Epidermal melanocyte (primary cell): ENCODE results near the gene EPB41L4B.
"Not testable (repeated sequence)": the region's sequence is repeated elsewhere in the genome, so short reads cannot be mapped to it uniquely, and the experiment has no call there.

Experiments used
- DNase-seq: peaks from one replicate; pipeline ENCODE4 v3.0.0; 2011; ENCODE audit warnings: low spot score; ENCODE audit not compliant: insufficient read length

EPB41L4B gene

DNA sequence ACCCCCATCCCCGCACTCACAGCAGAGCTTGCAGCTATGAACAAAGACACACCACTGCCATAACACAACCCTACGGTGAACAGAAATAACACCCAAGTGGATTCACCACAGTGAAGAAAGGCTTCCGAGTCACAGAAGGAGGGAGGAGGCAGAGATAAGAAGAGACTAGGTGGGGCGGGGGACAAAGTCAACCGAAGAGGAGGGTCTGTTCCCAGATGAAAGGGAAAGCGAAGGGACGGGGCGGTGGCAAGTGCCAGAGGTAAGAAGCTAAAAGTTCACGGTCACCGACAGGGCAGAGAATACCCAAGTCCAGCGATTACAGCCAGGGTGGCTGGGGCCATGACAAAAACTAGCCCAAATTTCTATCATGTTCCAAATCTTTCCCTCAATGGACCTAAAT is 21.0 kb downstream of the EPB41L4B start:
- no peak for DNase-seq

DNA sequence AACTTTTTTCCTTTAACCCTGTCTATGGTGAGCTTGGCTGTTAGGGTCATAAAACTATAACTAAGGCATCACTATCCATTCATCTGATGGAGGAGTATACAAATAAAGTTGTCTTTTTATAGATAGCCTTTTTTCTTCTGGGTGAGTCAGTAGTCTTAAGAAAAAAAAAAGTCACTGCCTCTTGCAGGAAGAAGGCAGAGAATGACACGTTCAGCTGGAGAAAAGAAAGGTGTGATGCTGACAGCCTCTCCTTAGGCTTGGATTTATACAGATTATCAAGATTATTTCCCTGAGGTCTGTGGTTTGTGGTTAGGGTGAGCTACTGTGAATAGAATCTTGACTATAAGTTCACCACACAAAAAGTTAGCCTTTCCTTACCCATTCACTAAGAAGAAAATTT is 23.0 kb downstream of the EPB41L4B start:
- no peak for DNase-seq

DNA sequence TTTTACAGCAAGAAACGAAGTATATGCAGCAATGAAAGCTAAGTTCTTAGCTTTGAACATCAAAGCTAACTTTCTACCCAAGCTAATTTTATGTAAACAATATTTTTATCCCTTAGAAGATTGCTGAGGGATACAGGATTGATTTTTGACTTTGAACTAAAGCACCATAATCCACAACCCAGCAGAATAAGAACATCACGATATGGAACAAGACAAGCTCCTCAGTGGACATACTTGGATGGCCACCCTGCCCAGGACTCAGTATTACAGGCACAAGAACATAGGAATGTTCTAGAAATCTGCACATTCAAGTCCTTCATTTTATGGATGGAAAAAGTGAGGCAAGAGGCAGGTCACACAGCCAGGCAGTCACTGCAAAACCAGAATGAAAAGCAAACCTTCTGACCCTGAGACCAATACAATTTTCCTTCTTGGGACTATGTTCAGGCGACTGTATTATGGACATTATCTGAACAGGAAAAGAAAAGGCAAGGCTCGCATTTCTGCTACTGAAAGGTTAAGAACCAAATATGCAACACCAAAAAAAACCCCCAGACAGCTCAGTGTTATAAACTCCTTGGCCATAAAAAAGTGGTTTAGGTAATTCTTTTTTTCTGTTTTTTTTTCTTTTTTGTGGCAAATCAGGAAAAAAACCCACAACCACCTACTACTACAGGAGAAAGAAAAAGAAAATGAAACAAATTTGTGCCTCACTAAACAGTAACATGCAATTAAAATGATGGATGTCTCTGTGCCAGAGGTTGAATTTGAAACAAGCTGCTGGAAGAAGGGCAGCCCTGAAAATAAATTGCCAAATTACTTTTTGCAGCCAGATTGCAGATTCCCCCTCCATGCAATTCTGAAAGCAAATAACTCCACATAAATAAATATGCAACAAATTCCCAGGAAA is 25.4 kb downstream of the EPB41L4B start:
- no peak for DNase-seq

DNA sequence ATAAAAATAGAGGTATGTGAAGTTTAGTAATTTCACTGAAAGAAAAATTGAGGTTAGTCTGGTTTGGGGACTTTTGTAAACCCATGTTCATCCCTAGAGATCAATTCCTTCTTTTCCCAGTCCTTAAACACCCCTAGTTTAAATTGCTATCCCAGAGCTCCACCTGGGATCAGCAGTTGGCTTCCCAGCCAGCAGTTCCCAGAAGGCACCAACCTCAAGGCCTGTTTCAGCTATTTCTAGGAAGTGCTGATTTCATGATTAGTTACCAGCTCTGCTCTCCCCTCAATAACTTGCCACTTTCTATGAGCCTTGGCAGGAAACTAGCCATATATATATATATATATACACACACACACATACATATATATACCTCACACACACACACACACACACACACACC is 30.5 kb downstream of the EPB41L4B start:
- no peak for DNase-seq

DNA sequence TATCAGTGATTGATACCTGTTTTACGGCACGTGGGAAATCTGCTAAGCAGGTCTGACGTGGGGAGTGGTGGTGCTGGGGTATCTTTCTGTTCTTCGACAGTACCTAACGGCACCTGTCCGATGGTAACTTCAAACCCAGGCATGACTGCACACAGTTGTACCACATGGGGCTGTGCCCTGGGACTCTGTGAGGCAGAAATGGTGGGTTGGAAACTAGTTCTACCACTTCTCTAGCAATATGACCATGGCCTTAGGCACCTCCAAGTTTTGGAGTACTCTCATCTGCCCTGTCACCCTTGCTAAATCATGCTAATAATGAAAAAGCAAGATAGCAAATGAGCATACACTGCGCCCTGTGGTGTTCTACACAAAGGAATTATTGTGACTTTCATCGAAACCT is 30.9 kb downstream of the EPB41L4B start:
- DNase-seq, result no peak

DNA sequence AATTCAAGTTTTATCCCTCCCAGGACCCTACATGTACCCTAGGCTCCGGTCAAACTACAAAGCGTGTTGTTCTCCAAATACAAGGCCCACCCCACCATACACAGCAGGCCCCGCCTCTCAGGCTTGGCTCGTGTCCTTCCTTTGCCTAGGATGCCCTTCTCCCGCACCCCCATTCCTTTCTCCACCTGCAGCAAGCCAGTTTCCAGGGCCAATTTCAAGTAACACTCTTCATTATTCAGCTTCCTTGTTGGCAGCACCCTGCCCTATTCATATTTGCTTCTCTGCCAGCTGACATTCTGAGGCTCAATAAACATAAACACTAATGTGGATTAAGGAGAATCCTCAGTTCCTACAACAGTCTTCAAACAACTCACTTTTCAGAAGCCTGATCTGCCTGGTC is 31.7 kb downstream of the EPB41L4B start:
- no peak for DNase-seq

DNA sequence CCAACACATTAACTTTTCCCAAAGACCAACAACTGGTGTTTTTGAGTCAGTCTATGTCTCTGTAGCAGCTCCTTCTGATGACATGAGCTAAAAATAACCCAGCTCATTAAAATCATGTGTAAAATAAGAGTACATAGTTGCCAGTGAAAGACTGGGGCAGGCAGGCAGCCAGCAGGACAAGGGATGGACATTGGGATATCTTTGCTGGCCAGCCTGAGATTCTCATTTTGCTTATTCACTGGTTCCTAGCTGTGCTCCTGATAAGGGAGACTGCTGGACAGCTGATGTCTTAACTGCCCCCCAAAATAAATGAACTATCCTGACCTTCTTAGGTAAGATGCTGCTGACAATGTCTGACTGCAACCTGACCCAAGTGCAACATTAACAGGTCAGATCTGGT is 33.9 kb downstream of the EPB41L4B start:
- DNase-seq, result no peak

DNA sequence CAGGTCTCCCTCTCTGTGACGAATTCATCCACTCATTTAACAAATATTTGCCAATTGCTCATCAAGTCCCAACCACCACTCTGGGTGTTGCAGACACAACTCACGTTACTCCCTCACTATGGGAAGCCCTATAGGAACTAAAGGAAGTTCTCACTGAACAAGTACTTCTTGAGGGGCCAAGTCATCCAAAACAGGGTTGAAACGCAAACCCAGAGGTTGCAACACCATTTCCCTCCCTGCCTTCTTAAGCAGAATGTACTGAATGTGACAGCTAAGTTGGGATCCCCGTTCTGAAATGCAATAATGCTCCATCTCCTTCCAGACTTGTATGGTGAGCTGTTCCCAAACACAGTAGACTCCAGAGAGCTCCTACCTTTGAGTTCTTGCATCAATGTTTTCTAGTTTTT is 34.3 kb downstream of the EPB41L4B start:
- no peak for DNase-seq

DNA sequence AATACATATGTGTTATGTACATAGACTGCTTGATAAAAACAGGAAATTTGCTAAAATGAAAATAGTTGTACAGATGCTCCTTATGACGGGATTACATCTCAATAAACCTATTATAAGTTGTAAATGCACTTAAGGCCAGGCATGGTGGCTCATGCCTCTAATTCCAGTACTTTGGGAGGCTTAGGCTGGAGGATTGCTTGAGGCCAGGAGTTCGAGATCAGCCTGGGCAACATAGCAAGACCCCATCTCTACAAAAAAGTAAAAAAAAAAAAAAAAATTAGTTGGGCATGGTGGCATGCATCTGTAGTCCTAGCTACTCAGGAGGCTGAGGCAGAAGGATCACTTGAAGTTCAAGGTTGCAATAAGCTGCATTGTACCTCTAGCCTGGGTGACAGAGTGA is 37.2 kb downstream of the EPB41L4B start:
- not testable (repeated sequence) for DNase-seq

DNA sequence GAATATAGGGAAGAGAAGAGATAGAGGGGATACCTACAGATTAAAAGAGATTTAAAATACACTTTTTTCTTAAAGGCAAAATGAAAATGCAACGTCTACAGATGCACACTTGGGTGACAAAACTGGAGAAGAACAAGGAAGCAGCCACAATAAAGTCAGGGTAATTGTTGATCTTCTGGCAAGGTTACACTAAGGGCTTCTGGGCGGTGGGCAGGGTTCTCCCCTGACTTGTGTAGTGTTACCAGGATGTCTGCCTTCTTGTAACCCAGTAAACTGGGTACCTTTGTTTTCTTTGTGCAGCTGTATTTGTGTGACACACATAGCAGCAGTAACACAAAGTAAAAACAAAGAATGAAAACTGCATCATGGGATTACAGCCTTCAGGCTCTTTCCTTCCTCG is 37.8 kb downstream of the EPB41L4B start:
- DNase-seq, result no peak

DNA sequence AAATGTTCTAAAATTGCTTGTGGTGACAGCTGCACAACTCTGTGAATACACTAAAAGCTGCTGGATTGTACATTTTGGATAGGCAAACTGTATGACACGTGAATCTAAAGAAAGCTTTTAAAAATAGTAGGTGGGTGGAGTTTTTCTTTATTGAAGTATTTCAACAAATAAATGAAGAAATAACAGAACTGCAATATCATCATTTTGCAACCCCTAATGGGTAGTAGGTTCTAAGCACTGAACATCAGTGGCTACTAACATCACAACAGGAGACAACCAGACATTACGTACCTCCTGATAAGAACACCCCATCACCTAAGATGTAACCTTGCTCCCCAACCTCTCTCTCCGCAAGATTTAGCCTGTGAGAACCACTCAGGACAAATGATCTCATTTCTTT is 38.6 kb downstream of the EPB41L4B start:
- no peak for DNase-seq

DNA sequence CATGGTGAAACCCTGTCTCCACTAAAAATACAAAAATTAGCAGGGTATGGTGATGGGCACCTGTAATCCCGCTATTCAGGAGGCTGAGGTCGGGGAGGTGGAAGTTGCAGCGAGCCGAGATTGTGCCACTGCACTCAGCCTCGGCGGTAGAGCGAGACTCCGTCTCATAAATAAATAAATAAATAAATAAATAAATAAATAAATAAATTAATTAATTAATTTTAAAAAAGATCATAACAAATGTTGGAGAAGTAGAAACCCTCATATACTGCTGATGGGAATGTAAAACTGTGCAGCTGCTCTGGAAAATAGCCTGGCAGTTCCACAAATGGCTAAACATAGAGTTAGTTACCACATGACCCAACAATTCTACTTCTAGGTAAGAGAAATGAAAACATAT is 39.3 kb downstream of the EPB41L4B start:
- no peak for DNase-seq

DNA sequence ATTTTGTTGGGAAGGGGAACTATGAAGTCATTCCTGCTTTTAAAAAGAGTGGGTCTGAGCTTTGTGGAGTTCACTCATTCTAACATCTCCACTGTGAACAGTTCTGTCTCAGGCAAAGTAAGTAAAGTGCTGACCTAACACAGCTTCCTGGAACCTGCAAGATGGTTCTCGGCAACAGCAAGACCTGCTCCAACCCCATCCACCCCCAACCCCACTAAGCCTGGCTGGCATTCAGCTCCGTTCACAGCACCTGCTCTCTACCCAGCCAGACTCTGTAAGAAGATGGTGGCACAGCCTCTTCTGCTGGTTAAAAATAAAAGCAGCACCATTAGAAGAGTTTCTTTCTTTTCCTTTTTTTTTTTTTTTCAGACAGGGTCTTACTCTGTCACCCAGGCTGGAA is 42.0 kb downstream of the EPB41L4B start:
- no peak for DNase-seq

DNA sequence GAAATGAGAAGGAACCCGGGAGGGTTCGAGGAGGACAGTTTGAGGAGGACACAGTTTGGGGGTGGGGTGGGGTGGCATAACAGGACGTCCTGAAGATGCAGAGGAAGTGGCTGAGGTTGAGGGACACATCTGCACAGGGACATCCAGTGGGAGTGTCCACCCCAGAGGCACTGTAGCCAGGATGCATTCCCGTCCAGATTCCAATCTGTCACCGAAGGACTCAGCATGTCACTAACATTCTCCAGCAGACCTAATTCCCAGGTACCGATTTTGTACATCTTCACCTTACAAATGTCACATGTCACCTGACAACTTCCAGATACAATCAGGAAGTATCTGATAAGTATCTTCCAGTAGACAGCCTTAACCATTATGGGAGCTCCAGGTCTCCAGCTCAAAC is 42.6 kb downstream of the EPB41L4B start:
- DNase-seq, result no peak

DNA sequence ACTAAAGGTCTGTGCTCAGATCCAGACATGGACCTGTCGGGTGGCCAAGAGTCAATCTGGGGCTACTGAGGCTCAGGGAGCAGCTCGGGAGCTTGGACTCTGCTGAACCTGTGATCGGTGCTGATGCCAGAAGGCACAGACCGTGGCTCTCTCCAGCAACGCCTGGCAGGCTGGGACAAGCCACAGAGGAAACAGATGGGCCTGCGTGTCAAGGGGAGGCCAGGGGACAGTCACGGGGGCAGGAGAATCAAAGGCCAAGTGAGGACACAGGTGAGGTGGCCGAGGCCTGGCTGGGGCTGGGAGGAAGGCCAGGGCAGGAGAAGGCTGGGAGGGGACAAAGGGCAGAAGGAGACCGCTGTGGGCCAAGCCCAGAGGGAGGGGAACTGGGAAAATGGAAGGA is 43.4 kb downstream of the EPB41L4B start:
- no peak for DNase-seq

DNA sequence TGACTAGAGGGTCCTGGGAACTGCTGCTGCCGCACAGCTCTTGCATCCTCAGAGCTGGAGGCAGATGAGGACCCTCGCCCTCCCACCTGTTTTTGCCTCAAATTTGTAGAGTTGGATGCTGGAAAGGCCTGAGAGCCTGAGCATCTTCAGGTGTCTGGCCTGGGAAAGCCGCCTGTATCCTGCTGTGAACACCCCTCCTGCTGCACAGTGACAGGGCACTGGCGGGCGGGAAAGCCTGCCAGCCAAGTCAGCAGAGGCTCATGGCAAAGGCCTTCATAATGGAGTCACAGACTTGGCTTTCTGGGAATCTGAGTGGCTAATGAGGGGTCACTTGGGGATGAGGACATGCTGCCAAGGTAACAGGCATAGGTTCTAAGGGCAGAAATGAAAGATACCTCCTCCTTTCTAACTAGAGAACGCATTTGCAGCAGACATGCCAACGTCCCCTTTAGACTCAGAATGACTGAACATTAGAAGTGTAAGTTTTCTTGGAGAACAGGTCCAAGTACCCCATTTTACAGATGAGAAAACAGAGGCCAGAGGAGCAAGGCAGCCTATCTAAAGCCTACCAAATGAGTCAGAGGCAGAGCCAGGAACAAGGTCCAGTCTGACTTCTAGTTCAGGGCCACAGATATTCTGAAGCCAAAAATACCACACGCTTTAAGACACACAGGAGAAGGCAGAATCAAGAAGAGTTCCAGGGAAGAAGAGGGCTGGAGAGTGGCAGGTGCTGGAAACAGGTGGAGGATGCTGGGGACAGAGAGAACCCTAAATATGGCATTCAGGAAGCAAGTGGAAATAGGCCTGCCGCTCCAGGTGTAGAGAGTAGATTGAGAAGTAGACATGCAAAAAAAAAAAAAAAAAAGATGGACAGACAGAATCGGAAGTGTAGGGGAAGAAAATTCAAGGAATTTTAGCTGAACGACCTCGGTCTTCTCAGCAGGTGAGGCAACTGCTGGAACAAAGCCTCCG is 44.1 kb downstream of the EPB41L4B start:
- no peak for DNase-seq

DNA sequence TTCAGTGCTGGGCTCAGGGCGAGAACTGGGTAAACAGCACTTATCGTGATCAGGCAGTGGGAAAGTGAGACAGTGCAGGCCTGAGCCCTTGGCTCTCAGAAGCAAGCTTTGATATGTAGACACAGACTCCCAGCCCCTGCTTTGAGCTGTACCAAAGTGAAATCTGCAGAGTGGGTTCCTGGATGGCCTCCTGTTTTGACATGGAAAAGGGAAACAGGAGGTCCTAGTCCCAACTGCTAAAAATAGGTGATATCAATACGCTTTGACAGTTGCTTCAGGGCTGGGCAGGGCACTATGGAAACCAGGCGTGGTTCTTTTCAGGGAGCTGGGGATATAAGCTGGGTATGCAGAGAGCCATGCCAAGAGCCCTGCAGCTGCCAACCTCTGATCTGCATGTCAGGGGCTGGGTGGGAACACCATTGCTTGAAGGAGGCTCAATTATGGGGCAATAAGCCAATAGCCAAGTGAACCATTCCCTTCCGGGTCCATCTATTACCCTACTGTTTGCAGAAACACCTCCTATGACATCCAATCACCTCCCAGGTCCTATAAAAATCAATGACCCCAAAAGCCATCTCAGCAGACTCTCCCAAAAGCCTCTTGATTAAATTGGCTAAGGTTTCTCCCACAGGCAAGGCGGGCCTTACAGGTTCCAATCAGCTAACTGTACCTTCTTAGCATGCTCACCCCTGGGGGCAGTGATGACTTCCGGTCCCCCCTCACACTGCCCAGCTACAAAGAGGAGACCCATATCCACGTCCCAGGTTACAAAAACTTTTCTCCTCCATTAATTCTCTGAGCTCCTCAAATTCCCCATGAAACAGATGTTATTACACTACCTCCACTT is 45.8 kb downstream of the EPB41L4B start:
- DNase-seq, result no peak

DNA sequence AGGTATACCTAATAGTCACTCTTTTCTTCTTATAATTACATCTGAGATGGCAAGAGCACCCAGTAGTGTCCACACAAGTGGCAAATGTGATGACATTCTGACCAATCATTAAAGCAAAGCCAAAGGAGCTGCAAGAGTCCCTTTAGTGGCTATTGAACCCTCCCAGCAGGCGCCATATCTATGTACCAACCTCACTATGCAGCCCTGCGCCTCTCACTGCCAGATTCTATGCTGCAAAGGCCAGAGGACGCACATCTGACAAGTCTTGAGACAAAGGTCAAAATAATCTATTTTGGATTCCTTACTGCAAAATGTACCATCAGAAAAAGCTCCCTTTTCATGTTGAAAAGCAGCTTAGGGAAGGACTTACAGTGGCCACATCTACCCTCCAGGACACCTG is 47.0 kb downstream of the EPB41L4B start:
- DNase-seq, result no peak

DNA sequence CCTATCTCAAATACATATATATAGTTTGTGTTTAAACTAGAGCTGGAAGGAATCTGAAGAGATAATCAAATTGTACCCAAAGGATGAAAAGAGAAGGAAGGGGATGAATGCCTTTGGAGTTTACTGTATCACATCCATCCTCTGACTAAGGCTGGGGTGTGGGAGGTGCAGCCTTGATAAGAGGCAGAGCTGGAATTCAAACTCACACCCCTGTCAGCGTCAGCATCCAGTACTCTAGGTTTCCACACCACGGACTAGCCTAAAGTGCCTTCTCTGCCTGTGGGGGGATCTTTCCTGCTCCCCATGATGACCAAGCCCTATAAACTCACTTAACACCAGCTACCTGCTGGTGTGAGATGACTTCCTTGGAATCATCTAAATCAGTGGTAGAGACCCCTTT is 48.1 kb downstream of the EPB41L4B start:
- no peak for DNase-seq

DNA sequence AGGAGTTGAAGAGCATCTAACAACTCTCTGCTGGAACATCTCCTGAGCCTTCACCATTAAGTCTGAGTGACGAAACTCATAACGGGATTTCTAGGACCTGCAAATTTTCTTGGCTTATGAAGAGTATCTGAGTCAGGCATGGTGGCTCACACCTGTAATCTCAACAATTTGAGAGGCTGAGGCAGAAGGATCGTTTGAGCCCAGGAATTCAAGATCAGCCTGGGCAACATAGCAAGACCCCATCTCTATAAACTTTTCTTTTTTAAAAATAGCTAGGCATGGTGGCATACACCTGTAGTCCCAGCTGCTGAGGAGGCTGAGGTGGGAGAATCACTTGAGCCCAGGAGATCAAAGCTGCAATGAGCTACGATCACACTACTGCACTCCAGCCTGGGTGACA is 48.8 kb downstream of the EPB41L4B start:
- DNase-seq, result no peak
